GM21390 (cell line): Measurements from ENCODE around the gene PEX1.
"Not testable (repeated sequence)": the region's sequence is repeated elsewhere in the genome, so short reads cannot be mapped to it uniquely, and the experiment has no call there.

ENCODE experiments used
- ATAC-seq: cut with Tn5 transposase; IDR thresholded peaks from one replicate; pipeline ENCODE4 v1.9.1; 2021; ENCODE audit not compliant: unreplicated experiment

The PEX1 gene

GRCh38 chr7:92528188-92528957 lies at the start of gene PEX1, which contains the start of gene RBM48:
Gene PEX1 (minus strand): TSS chr7:92528520. CDS start chr7:92528435, 85 bp downstream.
Gene RBM48 (plus strand): TSS chr7:92528795. CDS start chr7:92528814, 19 bp downstream.
- peak; percentile 94 for ATAC-seq

- no peak for ATAC-seq
These were observed 48.0 kb upstream of the PEX1 start for GRCh38 chr7:92576296-92576695.

- ATAC-seq: no peak
These were observed 40.8 kb upstream of the PEX1 start for GRCh38 chr7:92569137-92569536.

GRCh38 chr7:92567460-92567859 lies 39.1 kb upstream of the PEX1 start:
- ATAC-seq: no peak

- no peak for ATAC-seq
These were observed 35.0 kb upstream of the PEX1 start for GRCh38 chr7:92563345-92563744.

GRCh38 chr7:92560602-92561001 lies 32.3 kb upstream of the PEX1 start:
- ATAC-seq: no peak

- ATAC-seq: no peak
These were observed 29.6 kb upstream of the PEX1 start for GRCh38 chr7:92557808-92558362.

GRCh38 chr7:92557249-92557648 lies 28.9 kb upstream of the PEX1 start:
- no peak for ATAC-seq

- no peak for ATAC-seq
These were observed 21.9 kb upstream of the PEX1 start for GRCh38 chr7:92550194-92550593.

- ATAC-seq: no peak
These were observed 19.3 kb upstream of the PEX1 start for GRCh38 chr7:92547579-92547978.

- ATAC-seq: no peak
These were observed 18.7 kb upstream of the PEX1 start for GRCh38 chr7:92546856-92547497.

GRCh38 chr7:92545116-92545515 lies 16.8 kb upstream of the PEX1 start:
- ATAC-seq: not testable (repeated sequence)

- ATAC-seq: not testable (repeated sequence)
These were observed 15.2 kb upstream of the PEX1 start for GRCh38 chr7:92543542-92543941.

GRCh38 chr7:92534572-92534971 lies 6.3 kb upstream of the PEX1 start:
- no peak for ATAC-seq

- peak; percentile 5 for ATAC-seq
These were observed 591 bp upstream of the PEX1 start for GRCh38 chr7:92528958-92529264.

- ATAC-seq: peak; percentile 34
These were observed 776 bp downstream of the PEX1 start for GRCh38 chr7:92527300-92528187.

GRCh38 chr7:92523110-92523509 lies 5.2 kb downstream of the PEX1 start:
- no peak for ATAC-seq

- no peak for ATAC-seq
These were observed 8.3 kb downstream of the PEX1 start for GRCh38 chr7:92520024-92520423.

- no peak for ATAC-seq
These were observed 10.7 kb downstream of the PEX1 start for GRCh38 chr7:92517631-92518030.

- no peak for ATAC-seq
These were observed 15.0 kb downstream of the PEX1 start for GRCh38 chr7:92513167-92513902.

GRCh38 chr7:92508946-92509345 lies 19.4 kb downstream of the PEX1 start:
- no peak for ATAC-seq
